ENCODE results near the gene HDGFL2. TPM values are rescaled to one million over a fixed set of nuclear protein-coding genes. Genes with fewer than 3 reads are reported as not detected.

The HDGFL2 gene
- total RNA-seq, 2 donors from 2014 or later: 40.8 to 61.8 TPM

- no peak for DNase-seq (ENCODE audit: low spot score)
- Histone ChIP-seq H3K4me3 (no peak overlapping the region), H3K27me3 (replicated peaks; ENCODE audit: insufficient read depth) (no peaks in the 10 kb centered on the region), H3K27ac (no peak overlapping the region), H3K4me1 (replicated peaks) (no peaks in the 10 kb centered on the region), H3K9me3 (no peaks in the 10 kb centered on the region), H3K36me3 (no peaks in the 10 kb centered on the region)
- TF ChIP-seq POLR2A (IDR thresholded peaks at IDR 0.05) (no peak), CTCF (IDR thresholded peaks at IDR 0.05) (no peak), POLR2AphosphoS5 (IDR thresholded peaks at IDR 0.05) (no peak)
- WGBS: 87% methylated on average over 25 of the region's 25 CpGs
- intact Hi-C loops (cut with DNase I): no loop called here
These were observed 31.2 kb downstream of the HDGFL2 start for GRCh38 chr19:4503132-4503824.

- TF ChIP-seq CTCF (IDR thresholded peaks at IDR 0.05) (no peak), POLR2AphosphoS5 (IDR thresholded peaks at IDR 0.05) (no peak), POLR2A (IDR thresholded peaks at IDR 0.05) (no peak)
- no peak overlapping the region for H3K27ac ChIP-seq
- no peak overlapping the region for H3K4me3 ChIP-seq
- no peak for DNase-seq (ENCODE audit: low spot score)
- WGBS: 80% methylated on average over 10 of the region's 10 CpGs
- no peaks in the 10 kb centered on the region for H3K9me3 ChIP-seq
- no peaks in the 10 kb centered on the region for H3K36me3 ChIP-seq
- intact Hi-C loops (cut with DNase I): no loop called here
- H3K4me1 ChIP-seq (replicated peaks): no peaks in the 10 kb centered on the region
- no peaks in the 10 kb centered on the region for H3K27me3 ChIP-seq (replicated peaks; ENCODE audit: insufficient read depth)
These were observed 31.7 kb downstream of the HDGFL2 start for GRCh38 chr19:4503825-4504170.

DNA sequence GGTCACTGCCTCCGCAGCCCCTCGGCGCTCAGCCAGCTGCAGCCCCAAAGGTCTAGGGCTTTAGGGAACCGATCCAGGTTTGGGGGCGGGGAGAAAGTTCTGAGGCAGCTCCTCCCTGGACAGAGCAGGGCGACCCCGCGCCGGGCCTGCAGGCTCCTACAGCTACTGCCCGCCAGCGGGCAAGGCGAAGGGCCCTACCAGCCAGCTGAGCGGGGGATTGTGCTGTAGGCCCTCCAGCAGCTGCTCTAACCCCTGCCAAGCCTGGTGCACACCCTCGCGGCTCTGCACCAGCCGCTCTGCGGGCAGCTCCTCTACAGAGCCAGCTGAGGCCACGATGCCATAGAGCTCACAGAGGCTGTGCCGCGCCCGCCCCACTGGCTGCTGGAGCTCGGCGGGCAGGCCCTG lies 32.2 kb downstream of the HDGFL2 start:
- H3K4me1 ChIP-seq (replicated peaks): no peaks in the 10 kb centered on the region
- no peak overlapping the region for H3K27ac ChIP-seq
- 86% methylated on average over 22 of the region's 23 CpGs for whole genome bisulfite sequencing
- intact Hi-C loops (cut with DNase I): no loop called here
- TF ChIP-seq POLR2A (IDR thresholded peaks at IDR 0.05) (no peak), CTCF (IDR thresholded peaks at IDR 0.05) (no peak), POLR2AphosphoS5 (IDR thresholded peaks at IDR 0.05) (no peak)
- no peaks in the 10 kb centered on the region for H3K27me3 ChIP-seq (replicated peaks; ENCODE audit: insufficient read depth)
- no peaks in the 10 kb centered on the region for H3K9me3 ChIP-seq
- no peak overlapping the region for H3K4me3 ChIP-seq
- H3K36me3 ChIP-seq: no peaks in the 10 kb centered on the region
- DNase-seq (ENCODE audit: low spot score): no peak

- Histone ChIP-seq H3K27ac (no peak overlapping the region), H3K4me1 (replicated peaks) (no peaks in the 10 kb centered on the region), H3K27me3 (replicated peaks; ENCODE audit: insufficient read depth) (no peaks in the 10 kb centered on the region), H3K4me3 (no peak overlapping the region), H3K9me3 (no peaks in the 10 kb centered on the region), H3K36me3 (no peaks in the 10 kb centered on the region)
- DNase-seq (ENCODE audit: low spot score): no peak
- intact Hi-C loops (cut with DNase I): no loop called here
- WGBS: 78% methylated on average over 14 of the region's 15 CpGs
- no peak for TF ChIP-seq POLR2A (IDR thresholded peaks at IDR 0.05)
- no peak for TF ChIP-seq CTCF (IDR thresholded peaks at IDR 0.05)
- TF ChIP-seq POLR2AphosphoS5 (IDR thresholded peaks at IDR 0.05): no peak
These were observed 32.9 kb downstream of the HDGFL2 start for GRCh38 chr19:4504891-4505569.

All from prostate gland (tissue), 2 donors.